ENCODE measurements around the gene FGFBP1. TPM values are rescaled to one million over a fixed set of nuclear protein-coding genes. Genes with fewer than 3 reads are reported as not detected.

Gene FGFBP1
- polyA plus RNA-seq, 3 donors, result 0.14 TPM; not detected in 2

DNA sequence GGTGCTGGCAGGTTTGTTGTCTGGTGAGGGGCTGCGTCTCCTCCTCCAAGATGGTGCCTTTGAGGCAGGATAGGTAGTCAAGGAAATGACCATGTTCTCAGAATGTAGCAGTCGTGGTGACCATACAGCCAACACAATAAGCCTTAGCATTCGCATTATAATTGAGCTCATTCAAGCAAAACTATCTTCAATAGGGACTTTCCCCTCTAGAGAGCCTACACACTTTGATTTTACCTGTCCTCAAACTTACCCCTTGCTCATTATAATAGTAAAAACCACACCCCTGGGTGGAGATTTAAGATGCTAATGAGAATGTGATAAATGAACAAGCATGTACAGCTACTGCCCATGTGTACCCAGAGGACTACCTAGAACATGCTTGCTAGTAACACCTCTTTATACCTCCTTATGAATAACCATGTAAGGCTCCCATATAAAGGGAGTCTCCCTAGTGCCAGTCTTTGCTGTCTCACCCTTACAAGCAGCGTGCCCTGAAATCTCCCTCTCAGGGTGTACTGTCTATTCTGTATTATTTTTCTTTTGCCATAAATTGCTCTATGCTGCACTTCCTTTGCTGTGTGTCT lies 48.2 kb downstream of the FGFBP1 start:
- no peak for DNase-seq (ENCODE audit: extremely low read depth in 1 of 11, low read depth in 9 of 11, low spot score in 4 of 11)

DNA sequence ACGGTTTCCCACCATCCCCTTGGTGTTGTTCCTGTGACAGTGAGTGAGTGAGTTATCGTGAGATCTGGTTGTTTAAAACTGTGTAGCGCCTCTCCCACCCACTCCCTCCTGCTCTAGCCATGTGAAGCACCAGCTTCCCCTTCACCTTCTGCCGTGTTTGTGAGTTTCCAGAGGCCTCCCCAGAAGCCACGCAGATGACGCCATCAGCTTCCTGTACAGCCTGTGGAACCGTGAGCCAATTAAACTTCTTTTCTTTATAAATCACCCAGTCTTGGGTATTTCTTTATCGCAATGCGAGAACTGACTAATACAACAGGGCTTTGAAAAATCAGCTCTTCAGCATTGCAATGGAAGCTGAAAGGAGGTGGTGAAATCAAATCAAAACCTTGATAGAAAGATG lies 50.0 kb downstream of the FGFBP1 start:
- DNase-seq (ENCODE audit: extremely low read depth in 1 of 11, low read depth in 9 of 11, low spot score in 4 of 11), result no peak

Other genes starting within 250 kb of the FGFBP1 start
- 10 to 100 TPM; 14.4 to 16.7 (median 15.2) TPM for gene BST1, start 235.7 kb downstream of the FGFBP1 start, polyA plus RNA-seq (ENCODE audit: insufficient read length in 3 of 3)
- 1 to 10 TPM in 1 of 3 donors, under 1 TPM in 2; 0.82 to 1.2 (median 0.92) TPM for gene CD38, start 160.4 kb downstream of the FGFBP1 start, polyA plus RNA-seq (ENCODE audit: insufficient read length in 3 of 3)
- gene FGFBP2, start 24.4 kb upstream of the FGFBP1 start, polyA plus RNA-seq (ENCODE audit: insufficient read length in 3 of 3), result under 1 TPM in 1 of 3 donors, not detected in 2; 0.30 TPM
- gene PROM1, start 145.3 kb upstream of the FGFBP1 start, polyA plus RNA-seq (ENCODE audit: insufficient read length in 3 of 3), result 10 to 100 TPM; 31.2 to 49.1 (median 37.7) TPM